Measurements from ENCODE around the gene TPO. TPM values are rescaled to one million over a fixed set of nuclear protein-coding genes. Genes with fewer than 3 reads are reported as not detected.
A peak's percentile ranks its signal among the peaks of the same experiment; 100 is the strongest.

Gene TPO
- total RNA-seq, 1 experiment from 2014 or later = not detected

DNA sequence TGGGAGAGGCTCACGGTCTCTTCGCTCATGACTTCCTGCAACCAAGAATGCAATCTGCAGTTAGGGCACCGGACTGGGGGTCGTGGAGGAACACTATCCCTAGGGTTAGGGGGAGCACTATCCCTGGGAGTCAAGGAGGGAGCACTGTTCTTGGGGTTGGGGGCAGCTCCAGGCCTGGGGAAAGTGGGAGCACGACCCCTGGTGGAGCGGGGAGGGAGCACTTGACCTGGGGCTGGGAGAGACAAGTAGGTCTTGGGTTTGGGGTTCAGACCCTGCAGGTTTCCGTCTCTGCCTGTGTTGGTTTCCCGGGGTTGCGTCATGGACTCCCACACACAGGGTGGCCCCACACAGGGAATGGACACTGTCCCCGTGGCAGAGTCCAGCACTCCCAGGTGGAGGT is 133.6 kb downstream of the TPO start:
- no peaks in the 10 kb centered on the region; the same call in none of the 2 replicates for H3K27me3 Mint-ChIP-seq (ENCODE audit: low read depth)
- POLR2A ChIA-PET = no interaction called here
- CTCF ChIA-PET = interaction anchor here (0.6 to 1.3 kb wide), 15 partner anchors 10 to 831 kb away, joined by 3 to 7 read pairs (median 3); no protein-coding TSS in a partner anchor

GRCh38 chr2:1548910-1549673 is 135.8 kb downstream of the TPO start:
- TF ChIP-seq NFATC4 (CRISPR knock-in tag; IDR thresholded peaks at IDR 0.05) = no peak
- TF ChIP-seq TEAD1 (CRISPR knock-in tag; IDR thresholded peaks at IDR 0.05) = no peak
- TF ChIP-seq, protein P1, sequence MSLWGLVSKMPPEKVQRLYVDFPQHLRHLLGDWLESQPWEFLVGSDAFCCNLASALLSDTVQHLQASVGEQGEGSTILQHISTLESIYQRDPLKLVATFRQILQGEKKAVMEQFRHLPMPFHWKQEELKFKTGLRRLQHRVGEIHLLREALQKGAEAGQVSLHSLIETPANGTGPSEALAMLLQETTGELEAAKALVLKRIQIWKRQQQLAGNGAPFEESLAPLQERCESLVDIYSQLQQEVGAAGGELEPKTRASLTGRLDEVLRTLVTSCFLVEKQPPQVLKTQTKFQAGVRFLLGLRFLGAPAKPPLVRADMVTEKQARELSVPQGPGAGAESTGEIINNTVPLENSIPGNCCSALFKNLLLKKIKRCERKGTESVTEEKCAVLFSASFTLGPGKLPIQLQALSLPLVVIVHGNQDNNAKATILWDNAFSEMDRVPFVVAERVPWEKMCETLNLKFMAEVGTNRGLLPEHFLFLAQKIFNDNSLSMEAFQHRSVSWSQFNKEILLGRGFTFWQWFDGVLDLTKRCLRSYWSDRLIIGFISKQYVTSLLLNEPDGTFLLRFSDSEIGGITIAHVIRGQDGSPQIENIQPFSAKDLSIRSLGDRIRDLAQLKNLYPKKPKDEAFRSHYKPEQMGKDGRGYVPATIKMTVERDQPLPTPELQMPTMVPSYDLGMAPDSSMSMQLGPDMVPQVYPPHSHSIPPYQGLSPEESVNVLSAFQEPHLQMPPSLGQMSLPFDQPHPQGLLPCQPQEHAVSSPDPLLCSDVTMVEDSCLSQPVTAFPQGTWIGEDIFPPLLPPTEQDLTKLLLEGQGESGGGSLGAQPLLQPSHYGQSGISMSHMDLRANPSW (CRISPR knock-in tag; conservative IDR thresholded peaks at IDR 0.05; ENCODE audit: low read depth) = no peak
- TF ChIP-seq ZNF219 (CRISPR knock-in tag; IDR thresholded peaks at IDR 0.05; ENCODE audit: borderline replicate concordance) = no peak
- no peak for TF ChIP-seq MXD4 (CRISPR knock-in tag; IDR thresholded peaks at IDR 0.05; ENCODE audit: borderline replicate concordance)
- no peak for TF ChIP-seq KAT7 (CRISPR knock-in tag; IDR thresholded peaks at IDR 0.05; ENCODE audit: borderline replicate concordance)
- TF ChIP-seq ZBTB21 (CRISPR knock-in tag; IDR thresholded peaks at IDR 0.05; ENCODE audit: borderline replicate concordance) = no peak
- TF ChIP-seq GTF2I (CRISPR knock-in tag; conservative IDR thresholded peaks at IDR 0.05) = no peak
- no peak for TF ChIP-seq FOXJ3 (CRISPR knock-in tag; IDR thresholded peaks at IDR 0.05; ENCODE audit: borderline replicate concordance)
- TF ChIP-seq, protein P2, sequence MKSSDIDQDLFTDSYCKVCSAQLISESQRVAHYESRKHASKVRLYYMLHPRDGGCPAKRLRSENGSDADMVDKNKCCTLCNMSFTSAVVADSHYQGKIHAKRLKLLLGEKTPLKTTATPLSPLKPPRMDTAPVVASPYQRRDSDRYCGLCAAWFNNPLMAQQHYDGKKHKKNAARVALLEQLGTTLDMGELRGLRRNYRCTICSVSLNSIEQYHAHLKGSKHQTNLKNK (CRISPR knock-in tag; IDR thresholded peaks at IDR 0.05) = no peak
- TF ChIP-seq, protein P3, sequence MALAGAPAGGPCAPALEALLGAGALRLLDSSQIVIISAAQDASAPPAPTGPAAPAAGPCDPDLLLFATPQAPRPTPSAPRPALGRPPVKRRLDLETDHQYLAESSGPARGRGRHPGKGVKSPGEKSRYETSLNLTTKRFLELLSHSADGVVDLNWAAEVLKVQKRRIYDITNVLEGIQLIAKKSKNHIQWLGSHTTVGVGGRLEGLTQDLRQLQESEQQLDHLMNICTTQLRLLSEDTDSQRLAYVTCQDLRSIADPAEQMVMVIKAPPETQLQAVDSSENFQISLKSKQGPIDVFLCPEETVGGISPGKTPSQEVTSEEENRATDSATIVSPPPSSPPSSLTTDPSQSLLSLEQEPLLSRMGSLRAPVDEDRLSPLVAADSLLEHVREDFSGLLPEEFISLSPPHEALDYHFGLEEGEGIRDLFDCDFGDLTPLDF (CRISPR knock-in tag; IDR thresholded peaks at IDR 0.05) = no peak
- CTCF ChIA-PET = interaction anchor here (0.7 to 3.5 kb wide), 5 partner anchors 13 to 809 kb away, joined by 3 to 18 read pairs (median 3); no protein-coding TSS in a partner anchor
- POLR2A ChIA-PET = no interaction called here
- Mint-ChIP-seq H3K27me3 (ENCODE audit: low read depth) (no peaks in the 10 kb centered on the region; the same call in none of the 2 replicates), H3K27ac (no peak overlapping the region), H3K4me1 (0 out of 2 replicates have a peak, but pooled peaks cover 4% of the 10 kb centered on the region), H3K9me3 (no peaks in the 10 kb centered on the region), H3K4me3 (no peak overlapping the region), H3K36me3 (no peaks in the 10 kb centered on the region; the same call in 1 of the 2 replicates)
- ATAC-seq = no peak
- no peak for DNase-seq (ENCODE audit: low spot score)

More for the DNA sequence above, 133.6 kb downstream of the TPO start:
- Mint-ChIP-seq H3K27ac (no peak overlapping the region), H3K4me1 (0 out of 2 replicates have a peak, but pooled peaks cover 3% of the 10 kb centered on the region), H3K4me3 (no peak overlapping the region), H3K9me3 (no peaks in the 10 kb centered on the region), H3K36me3 (no peaks in the 10 kb centered on the region; the same call in 1 of the 2 replicates)
- TF ChIP-seq, protein P4, sequence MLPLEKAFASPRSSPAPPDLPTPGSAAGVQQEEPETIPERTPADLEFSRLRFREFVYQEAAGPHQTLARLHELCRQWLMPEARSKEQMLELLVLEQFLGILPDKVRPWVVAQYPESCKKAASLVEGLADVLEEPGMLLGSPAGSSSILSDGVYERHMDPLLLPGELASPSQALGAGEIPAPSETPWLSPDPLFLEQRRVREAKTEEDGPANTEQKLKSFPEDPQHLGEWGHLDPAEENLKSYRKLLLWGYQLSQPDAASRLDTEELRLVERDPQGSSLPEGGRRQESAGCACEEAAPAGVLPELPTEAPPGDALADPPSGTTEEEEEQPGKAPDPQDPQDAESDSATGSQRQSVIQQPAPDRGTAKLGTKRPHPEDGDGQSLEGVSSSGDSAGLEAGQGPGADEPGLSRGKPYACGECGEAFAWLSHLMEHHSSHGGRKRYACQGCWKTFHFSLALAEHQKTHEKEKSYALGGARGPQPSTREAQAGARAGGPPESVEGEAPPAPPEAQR (CRISPR knock-in tag; IDR thresholded peaks at IDR 0.05) = no peak
- TF ChIP-seq NR3C1 (CRISPR knock-in tag; conservative IDR thresholded peaks at IDR 0.05; ENCODE audit: low read depth) (no peak), ZNF263 (CRISPR knock-in tag; IDR thresholded peaks at IDR 0.05; ENCODE audit: low read depth) (0 out of 2 replicates have a peak, but pooled peaks have one; percentile 52)
- DNase-seq (ENCODE audit: low spot score) = no peak
- ATAC-seq = 0 out of 2 replicates have a peak, but pooled peaks have one; percentile 11

DNA sequence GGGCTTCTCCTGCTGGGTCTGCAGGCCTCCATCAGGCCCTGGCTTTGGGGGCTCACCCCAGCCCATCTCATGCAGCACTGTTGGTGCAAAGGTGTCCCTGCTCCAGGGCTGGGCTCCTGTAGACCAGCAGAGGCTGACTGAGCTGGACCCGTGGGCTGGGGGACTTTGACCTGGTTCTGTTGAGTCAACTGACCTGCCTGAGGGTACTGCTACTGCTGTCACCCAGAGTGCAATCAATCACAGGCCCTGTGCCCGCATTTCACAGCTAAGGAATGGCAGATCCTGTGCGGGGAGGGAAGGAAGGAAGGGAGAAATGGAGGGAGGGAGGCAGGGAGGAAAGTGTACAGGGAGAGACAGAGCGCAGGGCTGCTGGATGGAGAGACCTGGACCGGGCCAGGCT is 136.8 kb downstream of the TPO start:
- CTCF ChIA-PET = interaction anchor here (1.0 to 3.5 kb wide), 40 partner anchors 8 to 834 kb away, joined by 3 to 19 read pairs (median 6); no protein-coding TSS in a partner anchor
- Mint-ChIP-seq H3K27me3 (ENCODE audit: low read depth) (no peaks in the 10 kb centered on the region; the same call in none of the 2 replicates), H3K27ac (no peak overlapping the region), H3K36me3 (no peaks in the 10 kb centered on the region; the same call in 1 of the 2 replicates), H3K9me3 (no peaks in the 10 kb centered on the region), H3K4me1 (0 out of 2 replicates have a peak, but pooled peaks cover 5% of the 10 kb centered on the region), H3K4me3 (no peak overlapping the region)
- no peak for DNase-seq (ENCODE audit: low spot score)
- ATAC-seq = no peak
- POLR2A ChIA-PET = no interaction called here
- no peak for TF ChIP-seq OVOL2 (CRISPR knock-in tag; IDR thresholded peaks at IDR 0.05; ENCODE audit: borderline replicate concordance)
- TF ChIP-seq IRF2 (CRISPR knock-in tag; IDR thresholded peaks at IDR 0.05; ENCODE audit: borderline replicate concordance, low read depth) = no peak
- TF ChIP-seq, protein P3 (CRISPR knock-in tag; IDR thresholded peaks at IDR 0.05) = no peak
- TF ChIP-seq ZNF532 (CRISPR knock-in tag; IDR thresholded peaks at IDR 0.05; ENCODE audit: borderline replicate concordance) = no peak
- no peak for TF ChIP-seq ETV6 (CRISPR knock-in tag; IDR thresholded peaks at IDR 0.05)
